NCI-H2227 treated with DMSO at 0.1 percent for 48 hours (cell line): ENCODE data around the gene SLC2A4.
A peak's percentile ranks its signal among the peaks of the same experiment; 100 is the strongest.

Source experiments
- DNase-seq: peaks from one replicate; lab custom pipeline; 2025; lab: John Stamatoyannopoulos, UW

The SLC2A4 gene

DNA sequence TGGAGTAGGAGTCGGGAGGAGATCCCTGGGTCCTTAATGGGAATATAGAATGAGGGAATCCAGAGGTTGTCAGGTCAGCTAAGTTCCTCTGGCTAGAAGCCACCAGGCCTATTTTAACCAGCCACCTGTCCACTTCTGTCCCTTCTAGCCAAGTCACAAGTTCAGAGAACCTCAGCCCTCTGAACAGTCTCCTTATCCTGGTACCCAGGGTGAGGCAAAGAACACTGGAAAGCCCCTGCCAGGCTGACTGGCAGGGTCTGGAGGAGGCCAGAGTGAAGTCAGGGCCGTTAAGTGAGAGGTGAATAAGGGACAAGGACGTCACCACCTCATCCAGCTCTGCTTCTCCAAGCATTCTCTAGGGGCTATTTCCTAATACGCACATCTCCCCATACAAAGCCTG lies 32.7 kb upstream of the SLC2A4 start:
- no peak for DNase-seq

DNA sequence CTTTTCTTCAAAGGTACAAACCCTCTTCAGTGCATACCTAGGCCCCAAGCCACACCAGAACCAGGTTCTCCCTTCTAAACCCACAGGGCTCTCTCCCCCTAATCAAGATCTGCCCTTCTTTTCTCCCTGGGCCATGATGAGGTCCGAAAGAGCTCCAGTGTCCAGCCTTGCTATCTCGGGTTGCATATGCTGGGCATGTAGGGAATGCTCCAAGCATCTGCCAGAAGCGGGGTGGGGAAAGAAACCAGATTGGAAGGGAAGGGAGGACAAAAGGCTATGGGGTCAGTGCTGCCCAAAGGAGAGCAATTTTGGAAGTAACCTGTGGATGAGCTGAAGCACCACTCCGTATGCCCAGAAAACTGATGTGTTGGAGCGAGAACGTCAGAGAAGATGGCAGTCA lies 32.3 kb upstream of the SLC2A4 start:
- no peak for DNase-seq

DNA sequence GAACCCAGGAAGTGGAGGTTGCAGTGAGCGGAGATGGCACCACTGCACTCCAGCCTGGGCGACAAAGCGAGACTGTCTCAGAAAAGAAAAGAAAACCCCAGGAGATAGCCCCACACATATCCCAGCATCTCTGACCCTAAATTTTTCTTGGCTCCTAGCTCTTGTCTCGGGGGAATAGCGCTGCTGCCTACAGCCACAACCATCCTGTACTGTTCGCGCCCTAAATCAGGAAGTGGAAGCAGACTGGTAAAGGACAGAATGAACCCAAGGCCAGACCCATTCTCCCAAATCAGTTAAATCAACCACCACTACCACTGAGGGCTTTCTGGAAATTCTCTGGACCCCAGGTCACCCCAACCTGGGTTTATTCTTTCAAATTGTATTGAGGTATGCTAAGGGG lies 31.7 kb upstream of the SLC2A4 start:
- no peak for DNase-seq

DNA sequence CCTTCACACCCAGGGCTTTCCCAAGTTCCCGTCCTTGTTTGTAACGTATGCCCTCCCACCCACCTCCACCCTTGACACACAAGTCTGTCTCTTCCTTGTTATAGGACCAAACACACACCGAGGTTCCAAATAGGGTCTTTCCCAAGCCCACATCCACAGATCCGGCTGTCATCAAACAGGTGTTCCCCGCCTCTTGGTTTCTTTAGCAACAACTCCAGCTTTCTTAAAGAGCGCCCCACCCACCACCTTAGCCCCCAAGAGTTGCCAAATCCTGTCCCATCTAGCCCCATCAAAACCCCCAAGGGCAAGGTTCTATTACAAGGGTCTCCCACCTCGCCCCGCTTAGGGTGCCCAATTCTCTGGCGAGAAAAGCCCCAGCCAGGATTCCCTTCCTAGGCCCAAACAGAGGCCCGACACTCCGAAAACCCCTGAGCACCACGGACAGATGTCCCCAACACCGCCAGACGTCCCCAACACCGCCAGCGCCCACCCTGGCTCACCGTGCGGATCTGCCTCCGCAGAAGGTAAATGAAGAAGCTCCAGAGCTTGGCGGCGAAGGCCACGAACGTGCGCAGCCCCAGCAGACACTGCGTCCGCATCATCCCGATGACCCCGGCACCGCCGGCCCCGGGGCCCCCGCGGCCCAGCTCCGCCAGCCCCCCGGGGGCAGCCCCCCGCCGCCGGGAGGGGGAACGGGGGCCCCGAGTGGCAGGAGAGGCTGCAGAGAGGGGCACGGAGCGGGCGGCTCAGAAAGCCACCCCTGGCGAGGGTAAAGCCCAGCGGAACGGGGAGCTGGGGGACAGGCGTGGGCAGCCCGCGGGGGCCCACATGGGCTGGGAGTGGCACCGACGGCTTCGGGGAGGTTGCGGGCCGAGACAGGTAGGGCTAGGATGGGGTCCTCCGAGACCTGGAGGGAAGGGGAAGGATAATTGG lies 30.6 kb upstream of the SLC2A4 start:
- DNase-seq = no peak

DNA sequence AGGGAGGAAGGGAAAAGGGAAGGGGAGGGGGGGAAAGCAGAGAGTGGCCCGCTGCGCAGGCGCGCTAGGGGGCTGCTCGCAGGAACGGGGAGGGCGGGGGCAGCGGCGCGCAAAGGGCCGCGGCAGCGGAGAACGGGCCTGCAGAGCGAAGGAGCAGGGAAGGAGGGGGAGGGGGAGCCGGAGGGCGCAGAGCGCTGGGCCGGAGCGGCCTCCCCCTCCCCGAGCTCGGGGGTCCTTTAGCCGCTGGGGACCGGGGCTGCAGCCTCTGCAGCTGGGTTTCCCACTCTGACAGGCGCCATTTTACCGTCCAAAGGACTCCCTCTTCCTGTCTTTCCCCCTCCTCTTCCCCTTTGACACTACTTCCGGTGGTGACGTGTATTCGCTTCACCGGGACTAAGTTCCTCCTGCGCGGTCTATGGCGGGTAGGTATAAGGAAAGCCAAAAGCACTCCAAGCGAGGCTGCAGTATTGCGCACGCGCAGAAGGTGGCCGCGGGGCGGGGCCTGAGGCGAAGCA lies 29.8 kb upstream of the SLC2A4 start, which contains the start of gene CTDNEP1:
Gene CTDNEP1 (minus strand): TSS at position 74 of the 515 bp plus-strand sequence. CDS start 438 bp downstream, outside the sequence.
- DNase-seq = peak; percentile 97

DNA sequence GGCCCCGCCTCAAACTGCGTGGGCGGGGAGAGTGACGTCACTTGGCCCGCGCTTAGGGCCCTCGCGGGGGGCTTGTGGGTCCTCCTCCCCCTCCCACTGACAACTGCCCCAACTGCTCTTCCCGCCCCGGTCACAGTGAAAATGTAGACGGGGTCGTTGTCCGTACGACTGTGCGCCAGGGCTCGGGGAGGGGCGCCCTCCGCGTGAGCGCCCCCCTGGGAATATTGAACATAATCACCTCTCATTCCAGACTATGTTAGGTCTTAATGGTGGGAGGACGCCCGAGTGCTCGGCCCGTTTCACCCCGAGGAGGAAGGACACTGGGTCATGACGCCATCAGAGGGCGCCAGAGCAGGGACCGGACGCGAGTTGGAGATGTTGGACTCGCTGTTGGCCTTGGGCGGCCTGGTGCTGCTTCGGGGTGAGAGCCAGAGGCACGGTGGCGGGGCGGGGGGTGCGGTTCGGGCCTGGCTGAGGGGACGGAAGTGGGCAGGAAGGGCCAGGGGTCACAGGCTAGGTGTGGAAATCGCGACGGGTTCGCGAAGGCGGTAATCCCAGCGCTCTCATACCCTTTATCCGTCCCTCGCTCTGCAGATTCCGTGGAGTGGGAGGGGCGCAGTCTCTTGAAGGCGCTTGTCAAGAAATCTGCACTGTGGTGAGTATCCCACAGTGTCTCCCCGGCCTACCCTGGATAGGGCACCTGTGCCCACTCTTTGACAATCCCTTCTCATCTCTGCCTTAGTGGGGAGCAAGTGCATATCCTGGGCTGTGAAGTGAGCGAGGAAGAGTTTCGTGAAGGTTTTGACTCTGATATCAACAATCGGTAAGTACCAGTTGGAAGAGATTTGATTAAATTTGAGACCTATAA lies 29.1 kb upstream of the SLC2A4 start, which contains the start of gene ELP5:
Gene ELP5 (plus strand): TSS at position 40 of the 868 bp plus-strand sequence. CDS start 336 bp downstream, at position 376.
- DNase-seq = peak; percentile 93

DNA sequence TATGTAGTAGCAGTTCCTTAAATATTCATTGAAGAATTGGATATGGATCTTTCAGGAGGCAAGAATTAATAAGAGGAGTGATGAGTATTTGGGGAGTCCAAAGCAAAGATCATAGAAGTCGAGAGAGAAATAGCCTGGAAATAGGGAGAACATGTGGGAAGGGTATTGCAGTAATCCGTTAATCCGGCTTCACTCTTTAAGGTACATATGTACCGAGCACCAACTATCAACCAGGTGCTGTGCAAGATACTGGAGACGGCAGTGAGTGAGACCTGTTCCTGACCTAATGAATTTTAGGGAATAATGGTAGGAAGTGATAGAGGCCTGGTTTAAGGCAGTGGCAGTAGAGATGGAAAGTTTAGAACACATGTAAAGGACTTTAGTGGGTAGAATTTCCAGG lies 28.4 kb upstream of the SLC2A4 start:
- DNase-seq = no peak

DNA sequence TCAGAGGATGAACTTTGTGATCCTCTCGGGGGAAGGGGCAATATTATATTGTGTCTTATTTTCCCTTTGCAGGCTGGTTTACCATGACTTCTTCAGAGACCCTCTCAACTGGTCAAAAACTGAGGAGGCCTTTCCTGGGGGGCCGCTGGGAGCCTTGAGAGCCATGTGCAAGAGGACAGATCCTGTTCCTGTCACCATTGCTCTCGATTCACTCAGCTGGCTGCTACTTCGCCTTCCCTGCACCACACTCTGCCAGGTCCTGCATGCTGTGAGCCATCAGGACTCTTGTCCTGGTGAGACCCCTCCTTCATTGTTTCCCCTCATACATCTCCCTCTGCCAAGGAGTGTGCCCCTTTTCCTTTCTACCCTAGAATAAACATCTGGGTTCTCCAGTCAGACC lies 27.0 kb upstream of the SLC2A4 start:
- DNase-seq = no peak

DNA sequence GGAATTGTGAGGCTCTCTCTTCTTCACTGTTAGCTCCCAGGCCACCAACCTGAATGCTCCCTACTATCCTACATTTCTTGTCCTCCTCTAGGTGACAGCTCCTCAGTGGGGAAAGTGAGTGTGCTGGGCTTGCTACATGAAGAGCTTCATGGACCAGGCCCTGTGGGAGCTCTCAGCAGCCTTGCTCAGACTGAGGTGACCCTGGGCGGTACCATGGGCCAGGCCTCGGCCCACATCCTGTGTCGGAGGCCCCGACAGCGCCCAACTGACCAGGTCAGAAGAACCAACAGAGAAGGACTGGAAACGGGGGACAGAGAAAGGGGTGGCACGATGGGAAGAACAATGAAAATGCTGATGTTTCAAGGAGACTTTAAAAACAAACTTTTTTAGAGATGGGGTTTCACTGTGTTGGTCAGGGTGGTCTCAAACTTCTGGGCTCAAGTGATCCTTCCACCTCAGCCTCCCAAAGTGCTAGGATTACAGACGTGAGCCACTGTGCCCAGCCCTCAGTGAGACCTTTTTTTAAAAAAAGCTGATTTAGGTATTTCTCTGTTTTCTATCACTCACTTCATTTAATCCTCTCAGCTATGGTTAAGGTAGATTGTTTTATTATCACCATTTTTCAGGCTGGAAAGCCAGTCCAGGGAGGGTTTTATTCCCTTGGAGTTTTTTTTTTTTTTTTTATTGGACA lies 24.6 kb upstream of the SLC2A4 start:
- no peak for DNase-seq

DNA sequence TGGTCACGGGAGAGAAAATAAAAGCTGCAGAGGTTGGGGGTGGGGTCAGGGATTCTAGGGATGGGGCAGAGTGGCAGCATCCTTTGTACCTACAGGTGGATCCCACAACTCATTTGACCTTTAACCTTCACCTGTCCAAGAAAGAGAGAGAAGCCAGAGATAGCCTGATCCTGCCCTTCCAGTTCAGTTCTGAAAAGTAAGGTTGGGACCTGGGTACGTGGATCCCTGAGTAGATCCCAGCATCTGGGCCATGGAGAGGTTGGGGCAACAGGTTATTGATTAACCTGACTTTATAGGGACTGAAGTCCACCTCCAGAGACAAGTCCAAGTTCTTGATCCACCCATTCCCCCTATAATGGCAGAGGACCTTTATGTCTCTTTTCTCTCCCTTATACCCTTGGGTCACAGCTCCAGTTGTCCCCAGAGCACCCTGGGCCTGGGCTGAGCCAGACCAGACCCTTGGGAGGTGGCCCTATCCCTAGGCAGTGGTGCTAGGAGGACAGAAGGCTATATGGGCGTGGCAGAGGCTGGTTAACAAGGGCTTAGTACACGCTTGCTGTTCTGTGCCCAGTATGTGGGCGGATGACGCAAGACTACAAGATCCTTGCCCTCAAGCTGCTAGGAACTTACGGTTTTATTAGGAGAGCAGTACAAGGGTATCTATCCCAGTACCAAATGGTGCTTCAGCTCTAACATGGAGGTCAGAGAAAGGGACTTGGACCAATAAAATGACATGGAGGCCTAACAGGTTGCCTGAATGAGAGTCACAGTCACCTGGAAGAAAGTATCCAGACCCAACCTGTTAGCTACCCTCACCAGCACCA lies 22.6 kb upstream of the SLC2A4 start:
- no peak for DNase-seq

DNA sequence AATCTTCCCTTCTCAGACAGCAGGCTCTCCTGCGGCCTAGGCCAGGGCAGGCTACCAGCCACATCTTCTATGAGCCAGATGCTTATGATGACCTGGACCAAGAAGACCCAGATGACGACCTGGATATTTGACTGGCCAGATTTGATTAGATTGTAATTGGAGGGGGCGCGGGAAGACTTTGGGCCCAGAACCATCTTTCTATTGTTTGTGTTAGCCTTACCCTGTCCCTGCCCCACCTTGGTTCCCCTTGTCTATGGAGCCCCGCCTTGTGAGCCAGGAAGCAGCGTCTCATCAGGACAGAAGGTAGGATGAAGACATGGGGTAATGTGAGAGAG lies 22.0 kb upstream of the SLC2A4 start:
- no peak for DNase-seq

DNA sequence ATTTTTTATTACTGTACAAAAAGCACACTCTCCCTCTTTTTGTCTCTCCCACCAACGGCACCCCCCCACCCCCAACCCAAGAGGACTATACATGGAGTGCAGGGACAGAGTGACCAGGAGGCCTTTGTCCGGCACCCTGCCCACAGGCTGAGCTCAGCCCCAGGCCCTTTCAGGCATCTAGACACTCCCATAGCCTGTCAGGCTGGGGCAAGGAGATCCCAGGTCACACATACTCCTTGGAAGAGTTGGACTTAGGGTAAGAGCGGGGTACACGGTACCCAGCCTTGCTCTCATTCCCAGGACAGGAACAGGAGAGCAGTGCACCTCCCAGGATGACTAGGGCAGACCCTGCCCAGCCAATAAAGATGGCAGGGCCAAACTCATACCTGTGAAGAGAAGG lies 21.4 kb upstream of the SLC2A4 start:
- no peak for DNase-seq

DNA sequence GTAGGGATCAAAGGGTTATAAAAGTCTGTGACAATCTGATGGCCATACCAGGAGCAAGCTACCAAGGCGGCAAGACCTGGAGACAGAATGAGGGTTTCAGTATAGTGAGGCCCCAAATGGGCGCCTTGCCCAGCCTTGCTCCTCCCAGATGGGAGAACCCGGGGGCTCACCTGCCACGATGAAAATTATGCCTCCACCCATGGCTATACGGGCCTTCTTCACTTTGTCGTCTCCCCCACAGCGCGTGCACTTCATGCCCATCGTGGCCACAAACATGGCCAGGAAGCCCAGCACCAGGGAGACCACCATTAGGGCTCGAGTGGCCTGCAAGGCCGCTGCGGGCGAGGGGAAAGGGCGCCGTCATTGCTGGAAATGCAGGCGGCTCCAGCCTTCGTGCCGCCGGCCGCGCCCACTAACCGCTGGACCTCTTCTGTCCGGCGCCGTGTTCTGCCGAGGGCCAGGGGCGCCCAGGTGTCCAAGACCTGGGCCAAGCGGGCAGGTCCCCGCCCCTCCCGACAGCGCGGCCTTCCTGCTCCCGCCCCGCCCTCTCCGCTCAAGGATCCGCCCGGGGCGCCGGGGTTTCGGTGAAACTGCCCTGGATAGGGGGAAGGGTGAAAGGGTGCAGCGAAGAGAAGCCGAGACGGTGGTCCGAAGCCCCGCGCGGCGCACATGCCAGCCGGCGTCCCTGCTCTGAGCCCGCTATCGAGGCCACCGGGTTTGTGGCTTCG lies 20.7 kb upstream of the SLC2A4 start:
- no peak for DNase-seq

DNA sequence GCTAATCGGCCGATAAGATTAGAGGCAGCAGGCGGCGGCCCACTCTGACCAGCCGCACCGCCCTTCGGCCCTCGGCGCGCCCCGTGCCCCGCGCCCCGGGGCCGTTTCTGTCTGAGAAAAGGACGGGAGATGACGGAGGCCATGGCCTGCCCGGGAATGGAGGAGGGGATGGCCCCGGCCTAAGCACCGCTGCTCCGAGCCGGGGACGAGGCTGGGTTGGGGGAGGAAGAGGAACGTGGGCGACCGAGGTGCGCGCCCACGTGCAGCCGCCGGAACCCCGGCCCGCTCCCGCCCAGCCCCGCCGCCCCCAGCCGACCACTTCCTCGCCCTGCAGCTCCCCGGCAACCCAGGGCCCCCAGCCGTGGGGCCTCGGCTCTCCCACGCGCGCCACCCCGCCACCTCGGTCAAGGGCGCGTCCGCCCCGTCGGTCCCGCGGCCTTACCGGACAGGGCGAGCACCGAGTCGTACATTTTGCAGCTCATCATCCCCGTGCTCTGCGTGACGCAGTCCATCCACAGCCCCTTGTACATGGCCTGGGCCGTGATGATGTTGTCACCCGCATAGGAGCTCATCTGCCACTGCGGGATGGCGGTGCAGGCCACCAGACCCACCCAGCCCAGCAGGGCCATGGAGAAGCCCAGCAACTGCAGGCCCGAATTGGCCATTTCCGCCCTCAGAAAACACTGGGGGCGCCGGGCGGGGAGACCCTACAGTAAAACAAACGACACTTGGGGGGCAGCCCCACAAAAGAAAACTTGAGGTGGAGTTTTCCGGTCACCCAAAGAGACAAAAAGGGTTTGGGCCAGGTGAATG lies 19.9 kb upstream of the SLC2A4 start:
- DNase-seq = no peak

DNA sequence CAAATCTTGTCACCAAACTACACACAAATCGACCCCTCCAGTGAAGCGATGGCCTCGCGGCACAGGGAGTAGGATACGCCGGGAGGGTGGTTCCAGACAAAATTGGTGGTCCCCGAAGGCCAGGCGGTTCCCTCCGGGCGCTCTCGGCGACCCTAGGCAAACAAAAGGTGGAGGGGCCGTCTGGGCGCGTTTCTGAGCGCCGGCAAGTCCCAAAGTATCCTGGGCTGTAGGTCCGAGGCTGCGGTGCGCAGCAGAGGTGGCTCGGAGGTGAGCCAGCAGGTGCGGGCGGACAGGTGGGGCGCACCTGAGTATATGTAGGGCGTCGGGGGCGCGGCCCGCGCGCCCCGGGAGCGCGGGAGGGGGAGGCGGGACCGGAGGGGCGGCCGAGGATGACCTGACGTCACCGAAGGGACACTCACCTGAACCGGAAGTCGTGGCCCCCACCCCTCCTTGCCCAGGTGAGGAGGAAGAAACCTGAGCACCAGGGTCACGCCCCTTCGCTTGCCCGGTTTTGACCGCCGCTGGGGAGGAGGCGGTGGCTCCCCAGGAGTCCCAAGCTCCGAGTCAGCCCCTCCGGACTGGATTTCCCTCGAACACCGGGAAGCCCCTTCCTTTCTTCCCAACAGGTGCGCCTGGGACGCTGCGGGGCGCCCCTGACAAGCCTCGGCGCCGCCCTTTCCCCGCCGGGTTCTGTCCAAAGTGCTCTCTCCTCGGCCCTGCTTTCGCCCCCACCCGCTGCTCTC lies 19.2 kb upstream of the SLC2A4 start, which contains the start of gene CLDN7:
Gene CLDN7 (minus strand): TSS at position 287 of the 743 bp plus-strand sequence. CDS start 435 bp downstream, outside the sequence.
- DNase-seq = no peak

DNA sequence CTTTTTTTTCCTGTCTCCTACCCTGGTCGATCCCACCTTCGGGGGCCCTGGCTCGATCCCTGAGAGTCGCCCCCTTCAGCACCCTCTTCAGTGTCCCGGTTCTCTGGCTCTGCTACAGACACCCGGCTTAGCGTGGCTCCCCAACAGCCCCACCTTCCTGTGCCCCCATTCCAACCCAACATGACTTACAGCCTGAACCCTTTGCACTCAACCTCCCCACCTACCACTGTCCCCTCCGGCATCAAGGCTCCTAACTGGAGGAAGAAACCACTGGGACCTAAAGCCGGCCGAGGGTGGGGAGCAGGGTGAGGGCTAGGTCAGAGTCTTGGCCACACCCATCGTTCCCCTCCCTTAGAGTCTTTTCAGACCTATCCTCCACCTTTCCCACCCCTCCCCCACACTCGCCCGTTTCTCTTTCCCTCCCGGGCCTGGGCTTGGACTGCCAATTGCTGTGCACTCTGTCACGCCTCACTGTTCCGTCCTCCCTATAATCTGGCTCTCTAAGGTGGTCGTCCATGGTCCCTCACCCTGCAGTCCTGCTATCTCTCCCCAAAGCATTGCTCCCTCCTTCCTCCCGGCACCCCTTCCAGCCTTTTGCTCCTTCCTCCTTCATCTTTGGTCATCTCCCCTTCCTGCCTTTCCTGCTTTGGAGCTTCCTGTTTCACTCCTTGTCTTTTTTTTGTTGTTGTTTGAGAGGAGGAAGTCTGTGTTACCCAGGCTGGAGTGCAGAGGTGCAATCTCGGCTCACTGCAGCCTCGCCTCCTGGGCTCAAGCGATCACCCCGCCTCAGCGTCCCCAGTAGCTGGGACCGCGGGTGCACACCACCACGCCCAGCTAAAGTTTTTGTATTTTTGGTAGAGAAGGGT lies 18.4 kb upstream of the SLC2A4 start:
- no peak for DNase-seq

DNA sequence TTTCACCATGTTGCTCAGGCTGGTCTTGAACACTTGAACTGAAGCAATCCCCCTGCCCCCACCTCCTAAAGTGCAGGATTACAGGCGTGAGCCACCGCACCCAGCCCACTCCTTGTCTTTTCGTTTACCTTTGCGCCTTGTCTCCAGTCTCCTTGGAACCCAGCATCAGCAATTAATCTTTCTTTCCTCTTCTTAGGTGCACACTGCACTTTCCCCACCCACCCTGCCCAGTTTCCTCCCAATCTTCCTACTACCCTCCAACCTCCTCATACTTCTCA lies 17.8 kb upstream of the SLC2A4 start:
- DNase-seq = no peak

DNA sequence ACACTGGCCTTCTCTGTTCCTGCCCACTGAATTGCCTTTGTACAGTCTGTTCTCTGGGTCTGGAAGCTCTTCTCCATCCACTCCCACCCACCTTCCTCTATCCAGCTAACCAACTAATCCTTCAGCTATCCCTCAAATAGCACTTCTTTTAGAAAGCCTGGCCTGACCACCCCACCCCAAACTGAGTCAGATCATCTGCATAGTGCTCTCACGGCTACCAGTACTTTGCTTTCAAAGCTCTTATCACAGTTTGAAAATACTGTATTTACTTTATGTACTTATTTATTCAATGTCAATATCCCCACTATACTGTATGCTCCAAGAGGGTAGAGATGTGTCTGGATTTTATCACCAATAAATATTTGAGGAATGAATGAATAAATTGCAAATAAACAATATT lies 14.7 kb upstream of the SLC2A4 start:
- DNase-seq = no peak
